DMS114 treated with DMSO at 0.1 percent for 48 hours (cell line): ENCODE measurements around the gene PTPRT.

Experiments used
- DNase-seq: peaks from one replicate; lab custom pipeline; 2025; ENCODE audit not compliant: unreplicated experiment; lab: John Stamatoyannopoulos, UW

The PTPRT gene

GRCh38 chr20:42846784-42847490 is 342.8 kb downstream of the PTPRT start:
- DNase-seq: no peak

DNA sequence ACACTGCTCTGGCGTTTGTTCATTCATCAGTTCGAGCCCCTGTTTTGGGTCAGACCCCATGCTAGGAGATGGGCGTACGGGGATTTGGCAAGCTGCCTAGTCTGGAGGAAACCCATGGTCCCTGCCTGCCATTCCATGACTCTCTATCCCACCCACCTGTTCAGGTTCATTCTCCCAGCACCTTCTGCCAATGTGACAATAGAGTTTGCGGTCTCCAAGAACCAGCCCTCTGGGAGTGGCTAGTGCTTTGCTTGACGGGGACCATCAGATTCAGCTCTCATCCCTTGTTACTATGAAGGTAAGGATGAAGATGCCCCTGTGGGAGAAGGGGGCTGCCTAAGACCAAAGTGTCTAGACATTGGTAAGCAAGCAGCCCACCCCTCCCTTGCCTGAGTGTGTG is 345.0 kb downstream of the PTPRT start:
- no peak for DNase-seq

- no peak for DNase-seq
Observed at GRCh38 chr20:42837456-42837855, 352.2 kb downstream of the PTPRT start.

DNA sequence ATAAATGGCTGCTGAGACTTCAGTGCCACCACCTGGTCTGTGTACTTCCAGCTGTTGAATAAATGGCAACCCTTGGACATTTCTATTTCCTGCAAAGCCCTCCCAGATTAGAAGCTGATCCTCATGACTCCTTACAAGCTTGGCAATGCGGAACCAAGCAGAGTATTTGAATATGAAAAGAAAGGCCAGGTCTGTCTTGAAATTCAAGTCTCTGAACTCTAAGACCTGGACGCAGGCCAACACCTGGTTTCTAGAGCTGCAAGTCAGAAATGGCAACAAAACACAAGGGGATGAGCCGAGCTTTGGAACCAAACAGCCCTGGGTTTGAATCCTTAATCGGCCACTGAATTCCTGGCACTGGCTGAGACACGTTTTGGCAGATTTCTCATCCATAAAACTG is 353.4 kb downstream of the PTPRT start:
- no peak for DNase-seq

DNA sequence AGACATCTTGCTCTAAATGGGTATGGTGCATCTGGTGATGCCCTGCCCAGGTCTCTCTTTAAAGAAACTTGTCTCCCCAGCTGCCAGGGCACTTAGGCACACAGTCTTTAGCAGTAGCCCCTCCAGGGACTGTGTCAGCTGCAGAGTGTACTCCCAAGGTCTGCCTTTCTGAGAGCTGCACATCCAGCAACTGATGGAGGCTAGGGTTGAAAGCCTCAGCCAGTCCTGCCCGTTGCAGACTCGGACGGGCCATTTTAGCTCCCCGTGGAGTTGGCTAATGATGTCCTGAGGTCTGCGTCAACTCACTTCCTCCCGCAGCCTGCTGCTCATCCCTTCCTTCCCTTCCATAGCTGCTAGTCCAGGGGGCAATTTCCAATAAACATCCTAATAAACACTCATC is 381.8 kb downstream of the PTPRT start:
- no peak for DNase-seq

DNA sequence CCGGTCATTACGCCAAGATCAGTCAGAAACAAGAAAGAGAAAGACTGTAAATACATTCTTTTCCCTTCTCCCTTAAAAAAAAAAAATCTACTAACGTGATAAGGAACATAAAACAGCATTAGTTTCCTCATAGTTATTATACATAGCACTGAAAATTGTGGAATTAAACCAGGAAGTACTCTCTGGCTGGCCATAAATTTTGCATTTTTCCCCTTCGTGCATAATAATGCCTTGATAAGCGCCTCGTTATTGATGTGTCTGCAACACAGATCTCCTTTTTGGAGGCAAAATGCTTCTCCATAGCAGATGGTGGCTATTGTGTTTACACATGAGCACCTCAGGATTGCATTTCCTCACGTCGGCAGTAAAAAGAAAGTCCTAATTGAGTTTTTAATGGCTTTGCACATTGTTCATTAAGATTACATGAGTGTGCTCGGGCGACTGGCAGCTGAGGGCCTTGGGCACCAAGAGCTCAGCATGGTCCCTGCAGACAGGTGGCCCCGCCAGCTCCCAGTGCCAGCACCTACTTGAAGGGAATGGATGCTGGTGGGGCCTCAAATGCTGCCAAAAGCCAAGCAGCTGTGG is 394.5 kb downstream of the PTPRT start:
- no peak for DNase-seq

DNA sequence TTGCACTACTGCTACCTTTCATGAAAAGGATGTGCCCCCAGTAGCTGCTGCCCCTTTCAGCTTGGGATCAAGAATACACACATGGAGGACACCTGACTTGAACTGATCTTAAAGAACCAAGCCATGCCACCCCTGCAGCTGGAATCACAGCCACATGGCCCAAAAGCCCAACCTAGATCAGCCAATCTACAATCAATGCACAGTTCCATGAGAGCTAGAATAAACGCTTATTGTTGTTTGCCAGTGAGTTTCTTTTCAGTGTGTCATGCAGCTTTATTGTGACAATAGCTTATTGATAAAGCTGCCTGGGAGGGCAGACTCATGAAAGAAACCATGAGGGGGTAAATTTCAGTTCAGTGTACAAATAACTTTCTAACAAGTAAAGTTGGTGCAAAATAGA is 397.7 kb downstream of the PTPRT start:
- no peak for DNase-seq

DNA sequence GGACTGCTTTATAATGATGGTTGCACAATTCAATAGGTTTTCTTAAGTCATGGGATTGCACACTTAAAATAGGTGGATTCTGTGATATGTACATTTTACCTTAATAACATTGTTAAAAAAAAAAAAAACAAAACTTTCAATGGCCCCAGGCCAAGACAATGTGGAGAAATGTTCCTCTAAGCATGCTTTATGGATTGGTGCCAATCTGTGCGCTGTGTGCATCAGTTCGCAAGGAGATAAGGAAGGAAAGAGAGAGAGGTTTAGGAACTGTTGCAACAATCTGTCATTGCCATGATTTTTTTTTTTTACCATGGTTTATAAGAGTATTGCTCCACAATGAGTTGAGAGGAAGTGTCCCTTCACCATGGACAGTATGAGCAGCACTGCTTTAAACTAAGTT is 399.6 kb downstream of the PTPRT start:
- no peak for DNase-seq

DNA sequence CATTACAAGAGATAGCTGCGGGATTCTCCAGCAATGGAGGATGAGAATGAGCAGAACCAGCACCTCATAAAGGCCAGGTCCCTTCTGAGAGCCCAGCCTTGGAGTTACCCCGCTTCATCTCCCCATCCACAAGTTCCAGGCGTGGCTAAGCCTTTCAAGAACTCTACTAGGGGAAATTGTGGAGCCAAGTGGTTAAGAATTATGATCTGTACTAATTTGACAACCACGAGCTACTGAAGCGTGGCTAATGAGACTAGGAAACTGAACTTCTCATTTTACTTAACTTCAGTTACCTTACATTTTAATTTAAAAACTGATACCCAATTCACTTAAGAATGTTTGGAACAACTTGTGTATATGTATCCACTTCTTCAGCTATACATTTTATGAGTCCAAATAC is 401.0 kb downstream of the PTPRT start:
- no peak for DNase-seq

DNA sequence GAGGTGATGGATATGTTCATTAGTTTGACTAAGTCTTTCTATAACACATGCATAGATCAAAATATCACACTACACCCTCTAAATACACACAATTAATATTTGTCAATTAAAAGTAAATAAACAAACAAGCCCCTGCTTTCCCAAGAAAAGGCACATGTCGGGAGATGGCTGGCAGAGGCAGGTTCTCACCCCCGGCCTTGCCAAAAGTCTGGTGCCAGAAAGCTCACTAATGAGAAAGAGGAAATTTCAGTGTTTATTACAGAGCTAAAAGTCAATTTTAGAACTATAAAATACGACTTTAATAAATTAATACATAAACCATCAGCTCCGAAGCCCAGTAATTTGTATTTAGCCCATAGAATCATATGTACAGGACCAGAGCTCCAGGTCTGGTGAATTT is 404.7 kb downstream of the PTPRT start:
- DNase-seq: no peak

GRCh38 chr20:42779216-42779615 is 410.5 kb downstream of the PTPRT start:
- no peak for DNase-seq

DNA sequence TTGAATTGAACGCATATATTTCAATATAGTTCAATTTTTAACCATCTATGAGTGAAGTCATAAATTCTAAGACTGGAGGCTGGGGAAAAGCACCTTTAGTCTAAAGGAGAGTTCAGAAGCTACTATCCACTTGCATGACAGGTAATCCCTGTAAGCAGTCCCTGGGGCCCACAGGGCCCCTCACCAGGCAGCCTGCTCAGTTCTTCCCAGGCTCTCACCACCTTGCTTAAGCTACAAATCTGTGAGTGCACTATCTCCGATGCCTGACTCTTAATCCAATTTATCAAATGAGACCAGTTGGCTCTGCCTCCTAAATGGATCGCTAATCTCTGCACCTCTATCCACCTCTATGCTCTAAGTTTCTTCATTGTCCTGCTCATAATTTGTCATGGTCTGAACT is 413.8 kb downstream of the PTPRT start:
- no peak for DNase-seq

GRCh38 chr20:42775037-42775436 is 414.7 kb downstream of the PTPRT start:
- no peak for DNase-seq

DNA sequence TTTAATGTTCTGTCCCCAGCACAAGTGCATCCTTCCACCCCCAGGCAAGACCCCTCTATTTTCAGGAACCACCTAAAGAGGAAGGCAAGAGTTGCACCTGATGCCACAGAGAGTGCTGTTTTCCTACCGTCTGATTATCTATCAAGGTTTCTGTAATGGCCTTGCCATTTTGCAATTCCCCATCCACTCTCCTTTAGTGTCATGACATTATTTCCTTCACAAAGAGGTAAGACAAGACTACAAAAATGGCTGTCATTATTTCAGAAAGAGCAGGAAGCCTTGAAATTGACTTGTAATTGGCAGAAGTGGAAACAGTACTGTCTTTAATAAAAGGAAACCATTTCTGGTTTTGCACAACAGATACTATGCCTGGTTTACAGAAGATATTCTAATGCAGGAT is 426.7 kb downstream of the PTPRT start:
- DNase-seq: no peak

DNA sequence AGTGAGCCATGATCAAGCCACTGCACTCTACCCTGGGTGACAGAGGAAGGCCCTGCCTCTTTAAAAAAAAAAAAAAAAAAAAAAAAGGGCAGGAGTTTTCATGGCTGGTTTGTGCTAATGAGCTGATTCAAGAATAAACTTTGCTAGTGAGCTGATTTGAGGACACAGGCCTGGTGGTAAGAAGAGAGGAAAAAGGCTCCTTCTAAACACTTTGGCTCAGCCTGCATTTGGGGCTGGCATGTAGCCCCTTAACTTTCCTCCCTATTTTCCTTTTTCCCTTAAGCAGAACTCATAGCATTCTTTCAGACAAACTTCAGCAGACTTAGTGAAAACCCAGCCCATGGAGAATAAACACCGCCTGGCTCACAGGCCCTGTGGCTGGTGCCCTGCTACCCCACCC is 432.7 kb downstream of the PTPRT start:
- DNase-seq: no peak

GRCh38 chr20:42754706-42755105 is 435.0 kb downstream of the PTPRT start:
- no peak for DNase-seq

DNA sequence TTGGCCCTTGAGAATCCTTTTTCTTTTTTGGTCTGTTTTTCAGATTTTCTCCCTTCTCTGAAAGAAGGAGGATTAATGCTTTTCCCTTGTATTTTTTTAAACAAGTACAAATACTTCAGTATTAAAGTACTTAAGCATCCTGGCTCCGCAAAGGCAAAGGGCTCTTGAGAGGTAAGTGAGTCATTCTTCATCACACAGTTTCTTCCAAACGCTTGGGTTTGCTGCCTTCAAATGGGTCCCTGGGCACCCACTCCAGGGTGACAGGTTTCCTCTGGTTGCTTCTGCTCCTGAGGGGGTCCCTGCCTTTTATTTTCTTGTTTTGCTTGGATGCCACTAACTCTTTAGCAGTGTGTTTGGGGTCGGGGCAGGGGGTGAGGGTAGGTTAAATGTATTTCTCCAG is 437.1 kb downstream of the PTPRT start:
- no peak for DNase-seq

DNA sequence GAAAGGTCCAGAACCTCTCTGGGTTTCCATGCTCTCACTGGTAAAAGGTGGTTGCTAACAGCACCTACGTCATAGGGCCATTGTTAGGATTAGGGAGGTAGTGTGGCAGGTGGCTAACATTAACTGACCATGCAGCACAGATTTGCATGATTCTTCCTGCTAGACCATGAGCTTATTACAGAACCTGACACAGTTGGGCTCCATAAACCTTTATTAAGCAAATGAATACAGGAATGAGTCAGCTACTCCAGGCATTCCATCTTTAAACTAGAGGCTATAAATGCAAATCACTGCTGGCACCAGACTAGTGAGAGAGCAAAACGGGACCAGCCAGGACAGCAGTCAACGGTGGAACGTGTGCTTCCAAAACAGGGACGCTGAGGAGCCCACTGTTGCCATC is 440.1 kb downstream of the PTPRT start:
- no peak for DNase-seq

- no peak for DNase-seq
Observed at GRCh38 chr20:42747765-42748411, 441.8 kb downstream of the PTPRT start.

DNA sequence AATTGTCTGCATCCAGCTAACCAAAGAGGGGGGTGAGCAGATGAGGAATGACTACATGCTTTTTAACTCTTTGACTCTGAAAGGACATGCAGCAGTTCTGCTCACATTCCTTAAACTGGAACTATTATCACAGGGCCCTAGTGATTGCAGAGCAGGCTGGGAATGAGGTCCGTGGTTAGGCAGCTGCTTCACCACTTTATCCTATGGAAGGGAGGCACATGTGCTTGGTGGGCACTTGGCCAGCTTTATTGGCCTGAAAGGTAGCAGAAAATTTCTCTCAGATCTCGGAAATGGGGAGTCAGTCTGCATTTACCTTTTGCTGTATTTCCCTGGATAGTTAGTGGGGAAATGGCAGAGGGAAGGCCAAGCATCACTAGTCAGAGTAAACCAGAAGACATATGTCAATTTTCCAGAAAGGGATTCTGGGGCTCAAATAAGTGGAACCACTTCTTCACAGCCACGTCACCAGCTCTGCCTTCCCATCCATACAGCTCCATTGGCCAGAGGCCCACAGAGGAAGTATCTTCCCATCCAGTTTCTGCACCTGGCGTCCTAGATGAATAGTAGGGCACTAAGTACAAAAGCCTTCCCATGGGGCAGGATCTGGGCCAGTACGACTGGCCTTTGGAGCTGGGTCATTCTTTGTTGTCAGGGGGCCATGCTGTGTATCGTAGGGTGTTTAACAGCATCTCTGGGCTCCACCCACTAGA is 444.8 kb downstream of the PTPRT start:
- DNase-seq: no peak

GRCh38 chr20:42742926-42743325 is 446.8 kb downstream of the PTPRT start:
- DNase-seq: no peak

GRCh38 chr20:42741906-42742305 is 447.8 kb downstream of the PTPRT start:
- DNase-seq: no peak
